KMS-11 (cell line): Measurements from ENCODE around the gene EPHB2.

ENCODE experiments used
- H2AFZ ChIP-seq: fragments of 200-600 bp; sonication (generic); 2 replicates; pipeline ENCODE4 v1.6.1; 2016; ENCODE audit warnings: antibody characterized with exemption, mixed run types, low read depth
- H3K27ac ChIP-seq: fragments of 200-600 bp; sonication (generic); 2 replicates; pipeline ENCODE4 v1.6.1; 2016; ENCODE audit warnings: mild to moderate bottlenecking, mixed run types
- H3K27me3 ChIP-seq: fragments of 200-600 bp; sonication (generic); 2 replicates; pipeline ENCODE4 v1.6.1; 2017; ENCODE audit warnings: mild to moderate bottlenecking, low read depth, mixed run types, moderate library complexity; ENCODE audit not compliant: insufficient read depth
- H3K36me3 ChIP-seq: fragments of 200-600 bp; sonication (generic); 2 replicates; pipeline ENCODE4 v1.6.1; 2017; ENCODE audit warnings: mild to moderate bottlenecking, mixed run types; ENCODE audit not compliant: insufficient read depth
- H3K4me1 ChIP-seq: fragments of 200-600 bp; sonication (generic); 2 replicates; pipeline ENCODE4 v1.6.1; 2016; ENCODE audit warnings: mild to moderate bottlenecking, low read depth, mixed run types; ENCODE audit not compliant: poor library complexity, severe bottlenecking
- H3K4me2 ChIP-seq: fragments of 200-600 bp; sonication (generic); 2 replicates; pipeline ENCODE4 v1.7.0; 2016; ENCODE audit warnings: mild to moderate bottlenecking, mixed run types
- H3K4me3 ChIP-seq: fragments of 200-600 bp; sonication (generic); IDR thresholded peaks from 2 replicates; pipeline ENCODE4 v1.6.1; 2017; ENCODE audit warnings: low read depth, low read length, mixed read lengths; ENCODE audit not compliant: insufficient read depth
- H3K79me2 ChIP-seq: fragments of 200-600 bp; sonication (generic); 2 replicates; pipeline ENCODE4 v1.6.1; 2016; ENCODE audit warnings: low read depth, mixed run types; ENCODE audit not compliant: insufficient read depth
- H3K9ac ChIP-seq: fragments of 200-600 bp; sonication (generic); 2 replicates; pipeline ENCODE4 v1.6.1; 2016; ENCODE audit warnings: mild to moderate bottlenecking, mixed run types
- H4K20me1 ChIP-seq: fragments of 200-600 bp; sonication (generic); 2 replicates; pipeline ENCODE4 v1.6.1; 2016; ENCODE audit warnings: mild to moderate bottlenecking, mixed run types; ENCODE audit not compliant: insufficient read depth
- TF ChIP-seq, protein P1 (sequence below): fragments of 200-600 bp; sonication (generic); conservative IDR thresholded peaks from 2 replicates; pipeline ENCODE4 v1.6.1; 2017; ENCODE audit warnings: low read depth, mild to moderate bottlenecking, antibody characterized with exemption, low read length, moderate library complexity, mixed read lengths

The EPHB2 gene

GRCh38 chr1:22932803-22933470 lies 222.3 kb downstream of the EPHB2 start:
- peaks cover 34% of the 10 kb centered on the region; the same call in 1 of the 2 replicates for H3K27me3 ChIP-seq
- no peak overlapping the region for H3K27ac ChIP-seq
- H3K9ac ChIP-seq: no peak overlapping the region
- H3K79me2 ChIP-seq: no peaks in the 10 kb centered on the region
- H3K4me2 ChIP-seq: no peak overlapping the region
- no peak overlapping the region for H2AFZ ChIP-seq
- H3K4me3 ChIP-seq: no peak overlapping the region
- TF ChIP-seq, protein P1, sequence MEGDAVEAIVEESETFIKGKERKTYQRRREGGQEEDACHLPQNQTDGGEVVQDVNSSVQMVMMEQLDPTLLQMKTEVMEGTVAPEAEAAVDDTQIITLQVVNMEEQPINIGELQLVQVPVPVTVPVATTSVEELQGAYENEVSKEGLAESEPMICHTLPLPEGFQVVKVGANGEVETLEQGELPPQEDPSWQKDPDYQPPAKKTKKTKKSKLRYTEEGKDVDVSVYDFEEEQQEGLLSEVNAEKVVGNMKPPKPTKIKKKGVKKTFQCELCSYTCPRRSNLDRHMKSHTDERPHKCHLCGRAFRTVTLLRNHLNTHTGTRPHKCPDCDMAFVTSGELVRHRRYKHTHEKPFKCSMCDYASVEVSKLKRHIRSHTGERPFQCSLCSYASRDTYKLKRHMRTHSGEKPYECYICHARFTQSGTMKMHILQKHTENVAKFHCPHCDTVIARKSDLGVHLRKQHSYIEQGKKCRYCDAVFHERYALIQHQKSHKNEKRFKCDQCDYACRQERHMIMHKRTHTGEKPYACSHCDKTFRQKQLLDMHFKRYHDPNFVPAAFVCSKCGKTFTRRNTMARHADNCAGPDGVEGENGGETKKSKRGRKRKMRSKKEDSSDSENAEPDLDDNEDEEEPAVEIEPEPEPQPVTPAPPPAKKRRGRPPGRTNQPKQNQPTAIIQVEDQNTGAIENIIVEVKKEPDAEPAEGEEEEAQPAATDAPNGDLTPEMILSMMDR: no peak
- no peaks in the 10 kb centered on the region for H4K20me1 ChIP-seq
- no peaks in the 10 kb centered on the region for H3K4me1 ChIP-seq
- H3K36me3 ChIP-seq: no peaks in the 10 kb centered on the region

DNA sequence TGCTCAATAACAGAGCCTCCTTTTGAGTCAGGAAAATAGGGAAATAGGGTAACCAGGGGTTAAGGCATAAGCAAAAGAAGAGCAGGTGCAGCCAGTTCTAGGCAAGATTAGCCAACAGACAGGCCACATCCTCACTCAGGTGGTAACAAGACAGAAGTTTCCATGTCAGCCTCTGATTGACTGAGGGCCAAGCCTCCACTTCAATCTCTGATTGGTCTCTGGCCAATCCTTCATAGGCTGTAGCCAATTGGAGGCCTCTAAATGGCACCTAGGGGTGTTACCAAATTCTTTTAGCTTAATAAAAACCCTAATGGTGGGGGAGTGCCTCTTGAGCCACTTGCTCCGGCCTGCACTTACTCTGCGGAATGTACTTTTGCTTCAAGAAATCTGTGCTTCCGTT lies 224.8 kb downstream of the EPHB2 start:
- H3K27me3 ChIP-seq: peaks cover 15% of the 10 kb centered on the region; the same call in 1 of the 2 replicates
- H3K36me3 ChIP-seq: no peaks in the 10 kb centered on the region
- no peaks in the 10 kb centered on the region for H3K79me2 ChIP-seq
- H2AFZ ChIP-seq: no peak overlapping the region
- H3K4me3 ChIP-seq: no peak overlapping the region
- no peaks in the 10 kb centered on the region for H3K4me1 ChIP-seq
- no peaks in the 10 kb centered on the region for H4K20me1 ChIP-seq
- H3K27ac ChIP-seq: no peak overlapping the region
- TF ChIP-seq, protein P1: no peak
- no peak overlapping the region for H3K9ac ChIP-seq
- no peak overlapping the region for H3K4me2 ChIP-seq

GRCh38 chr1:22936681-22937080 lies 226.0 kb downstream of the EPHB2 start:
- no peak overlapping the region for H2AFZ ChIP-seq
- TF ChIP-seq, protein P1: no peak
- no peak overlapping the region for H3K9ac ChIP-seq
- H3K4me1 ChIP-seq: no peaks in the 10 kb centered on the region
- no peaks in the 10 kb centered on the region for H3K36me3 ChIP-seq
- no peak overlapping the region for H3K4me3 ChIP-seq
- no peak overlapping the region for H3K27ac ChIP-seq
- H3K79me2 ChIP-seq: no peaks in the 10 kb centered on the region
- peaks cover 9% of the 10 kb centered on the region; the same call in 1 of the 2 replicates for H3K27me3 ChIP-seq
- H4K20me1 ChIP-seq: no peaks in the 10 kb centered on the region
- no peak overlapping the region for H3K4me2 ChIP-seq

GRCh38 chr1:22941257-22941656 lies 230.6 kb downstream of the EPHB2 start:
- TF ChIP-seq, protein P1: no peak
- Histone ChIP-seq H3K9ac (no peak overlapping the region), H4K20me1 (no peaks in the 10 kb centered on the region), H2AFZ (no peak overlapping the region), H3K36me3 (no peaks in the 10 kb centered on the region), H3K27me3 (peaks cover 6% of the 10 kb centered on the region; the same call in 1 of the 2 replicates), H3K27ac (no peak overlapping the region), H3K4me2 (no peak overlapping the region), H3K79me2 (no peaks in the 10 kb centered on the region), H3K4me1 (no peaks in the 10 kb centered on the region), H3K4me3 (no peak overlapping the region)
